Uterus (tissue), 4 donors: ENCODE data around the gene SIM2. TPM values are rescaled to one million over a fixed set of nuclear protein-coding genes. Genes with fewer than 3 reads are reported as not detected.

Source experiments
- DNase-seq, 2 donors: peaks; one replicate each; pipeline ENCODE4 v3.0.0-alpha.2; 2019 to 2020
- H3K27ac ChIP-seq, 2 donors: fragments of 200-600 bp; sonication (generic); 1 replicate in 1 of 2; 2 replicates in 1 of 2; pipeline ENCODE4 v1.5.1; 2016 to 2018
- H3K27me3 ChIP-seq, 2 donors: fragments of 200-600 bp; sonication (generic); one replicate each; pipeline ENCODE4 v1.5.1; 2018 to 2019; ENCODE audit warnings: control low read depth in 1 of 2
- H3K36me3 ChIP-seq, 2 donors: fragments of 200-600 bp; sonication (generic); one replicate each; pipeline ENCODE4 v1.5.1; 2019; ENCODE audit warnings: control low read depth in 1 of 2
- H3K4me1 ChIP-seq, 2 donors: fragments of 200-600 bp; sonication (generic); one replicate each; pipeline ENCODE4 v1.5.1; 2018 to 2019; ENCODE audit warnings: control low read depth in 1 of 2
- H3K4me3 ChIP-seq, 2 donors: fragments of 200-600 bp; sonication (generic); 1 replicate in 1 of 2; 2 replicates in 1 of 2; pipeline ENCODE4 v1.5.1; 2018 to 2019; ENCODE audit warnings: mild to moderate bottlenecking in 1 of 2
- H3K9me3 ChIP-seq, 2 donors: fragments of 200-600 bp; sonication (generic); one replicate each; pipeline ENCODE4 v1.5.1; 2019; ENCODE audit warnings: control low read depth in 1 of 2
- POLR2A ChIP-seq, 2 donors: fragments of 450-650 bp; IDR thresholded peaks; one replicate each; pipeline ENCODE4 v1.6.1; 2016; ENCODE audit warnings: antibody characterized with exemption in 2 of 2, mild to moderate bottlenecking in 1 of 2, moderate library complexity in 1 of 2
- intact Hi-C: fragments of 100-400 bp; cut with DNase I; formaldehyde crosslinking; loops from one replicate; pipeline ENCODE4 v1.15.1; 2023; ENCODE audit warnings: low total_unique reads
- total RNA-seq, 4 donors: library from RNA; depleted of rRNA in 3 of 4; stranded (reverse); fragments of >200 nt in 3 of 4; gene quantifications; one replicate each; pipeline versions ENCODE4 v1.1.0 to v1.2.4, GENCODE V29; 2014 to 2023
- TF ChIP-seq, protein P1 (sequence below), 4 experiments: fragments of 200-600 bp in 2 of 4; fragments of 450-650 bp in 2 of 4; sonication (generic) in 2 of 4; IDR thresholded peaks; one replicate each; pipeline ENCODE4 v1.5.1; 2016 to 2019; ENCODE audit warnings: antibody characterized with exemption in 4 of 4, mild to moderate bottlenecking in 2 of 4, moderate library complexity in 1 of 4
- donor health status: DM: yes; HTN: yes; CAD: no.

The SIM2 gene
- total RNA-seq, 4 donors from 2014 or later: 0.21 to 0.59 TPM; not detected in 2

DNA sequence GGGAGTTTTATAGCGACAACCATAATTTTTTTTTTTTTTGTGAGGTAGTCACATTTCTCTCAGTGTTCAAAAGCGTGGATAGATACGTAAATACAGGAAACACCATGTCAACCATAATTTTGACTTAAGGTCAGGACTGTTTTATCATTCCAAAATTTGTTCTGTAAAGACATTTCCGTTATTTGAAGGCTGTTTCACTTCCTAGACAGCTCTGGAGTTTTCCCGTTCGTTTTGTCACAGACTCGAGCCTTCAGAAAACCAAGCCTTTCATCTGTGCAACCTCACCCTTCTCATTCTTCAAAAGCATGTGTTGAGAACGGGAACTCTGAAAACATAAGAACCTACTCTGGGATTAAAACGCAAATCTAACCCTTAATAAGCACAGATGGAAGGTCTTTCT is 17.9 kb downstream of the SIM2 start:
- no peaks in the 10 kb centered on the region for H3K4me1 ChIP-seq
- no peaks in the 10 kb centered on the region for H3K9me3 ChIP-seq
- H3K4me3 ChIP-seq: no peak overlapping the region
- TF ChIP-seq, protein P1, sequence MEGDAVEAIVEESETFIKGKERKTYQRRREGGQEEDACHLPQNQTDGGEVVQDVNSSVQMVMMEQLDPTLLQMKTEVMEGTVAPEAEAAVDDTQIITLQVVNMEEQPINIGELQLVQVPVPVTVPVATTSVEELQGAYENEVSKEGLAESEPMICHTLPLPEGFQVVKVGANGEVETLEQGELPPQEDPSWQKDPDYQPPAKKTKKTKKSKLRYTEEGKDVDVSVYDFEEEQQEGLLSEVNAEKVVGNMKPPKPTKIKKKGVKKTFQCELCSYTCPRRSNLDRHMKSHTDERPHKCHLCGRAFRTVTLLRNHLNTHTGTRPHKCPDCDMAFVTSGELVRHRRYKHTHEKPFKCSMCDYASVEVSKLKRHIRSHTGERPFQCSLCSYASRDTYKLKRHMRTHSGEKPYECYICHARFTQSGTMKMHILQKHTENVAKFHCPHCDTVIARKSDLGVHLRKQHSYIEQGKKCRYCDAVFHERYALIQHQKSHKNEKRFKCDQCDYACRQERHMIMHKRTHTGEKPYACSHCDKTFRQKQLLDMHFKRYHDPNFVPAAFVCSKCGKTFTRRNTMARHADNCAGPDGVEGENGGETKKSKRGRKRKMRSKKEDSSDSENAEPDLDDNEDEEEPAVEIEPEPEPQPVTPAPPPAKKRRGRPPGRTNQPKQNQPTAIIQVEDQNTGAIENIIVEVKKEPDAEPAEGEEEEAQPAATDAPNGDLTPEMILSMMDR (IDR thresholded peaks at IDR 0.05): no peak
- TF ChIP-seq POLR2A (IDR thresholded peaks at IDR 0.05): no peak
- intact Hi-C loops: no loop called here
- no peaks in the 10 kb centered on the region for H3K36me3 ChIP-seq
- H3K27ac ChIP-seq: no peak overlapping the region
- H3K27me3 ChIP-seq: peaks cover 0 to 44% of the 10 kb centered on the region in 2 donors
- DNase-seq: no peak

DNA sequence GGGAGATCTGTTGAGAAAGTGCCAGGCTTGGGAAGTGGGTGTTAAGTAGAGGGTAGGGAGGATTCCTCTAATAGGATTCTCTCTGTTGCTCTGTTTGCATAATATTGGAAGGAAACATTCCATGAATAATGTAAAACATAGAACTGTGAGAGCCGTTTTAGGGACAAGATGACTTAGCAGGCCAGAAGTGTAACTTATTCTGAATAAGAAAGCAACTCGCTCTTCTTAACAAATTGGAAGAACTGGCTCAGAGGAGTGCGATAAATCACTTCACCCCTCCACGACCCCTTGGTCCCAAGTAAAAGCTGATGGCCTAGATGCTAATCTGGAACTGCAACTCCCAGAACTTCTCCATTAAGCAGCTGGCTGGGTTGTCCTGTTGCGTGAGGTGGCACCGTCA is 19.1 kb downstream of the SIM2 start:
- Histone ChIP-seq H3K36me3 (no peaks in the 10 kb centered on the region), H3K27me3 (peaks cover 0 to 33% of the 10 kb centered on the region in 2 donors), H3K9me3 (no peaks in the 10 kb centered on the region), H3K4me1 (no peaks in the 10 kb centered on the region), H3K27ac (no peak overlapping the region), H3K4me3 (no peak overlapping the region)
- no peak for DNase-seq
- intact Hi-C loops: no loop called here
- no peak for TF ChIP-seq POLR2A (IDR thresholded peaks at IDR 0.05)

DNA sequence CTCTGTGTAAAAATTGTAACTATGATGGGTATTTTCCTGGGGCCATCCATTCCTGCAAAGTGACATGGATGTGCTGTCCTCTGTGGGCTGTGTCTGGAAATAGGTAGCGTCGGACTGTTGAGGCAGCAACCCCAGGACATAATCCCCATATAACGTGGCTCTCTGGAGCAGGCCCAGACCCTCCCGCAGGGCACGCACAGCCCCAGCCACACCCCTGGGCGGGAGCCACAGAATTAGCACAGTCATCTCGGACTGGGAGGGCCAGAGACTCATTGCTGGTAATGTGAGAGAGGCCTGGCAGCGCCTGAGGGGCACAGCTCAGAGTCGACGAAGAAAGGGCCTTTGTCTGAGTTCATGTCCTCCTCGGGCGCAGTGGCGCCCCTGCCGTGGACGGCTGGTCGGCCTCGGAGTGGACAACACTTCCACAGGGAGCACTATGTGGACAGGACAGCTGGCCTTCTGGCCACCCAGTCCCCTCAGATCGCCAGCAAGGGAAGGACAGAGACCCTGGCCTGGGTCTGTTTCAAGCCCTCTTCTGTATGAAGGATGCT is 20.1 kb downstream of the SIM2 start:
- Histone ChIP-seq H3K36me3 (no peaks in the 10 kb centered on the region), H3K4me3 (no peak overlapping the region), H3K27ac (no peak overlapping the region), H3K27me3 (peaks cover 0 to 24% of the 10 kb centered on the region in 2 donors), H3K9me3 (no peaks in the 10 kb centered on the region), H3K4me1 (no peaks in the 10 kb centered on the region)
- TF ChIP-seq POLR2A (IDR thresholded peaks at IDR 0.05): no peak
- TF ChIP-seq, protein P1 (IDR thresholded peaks at IDR 0.05): no peak
- no peak for DNase-seq
- intact Hi-C loops: no loop called here

DNA sequence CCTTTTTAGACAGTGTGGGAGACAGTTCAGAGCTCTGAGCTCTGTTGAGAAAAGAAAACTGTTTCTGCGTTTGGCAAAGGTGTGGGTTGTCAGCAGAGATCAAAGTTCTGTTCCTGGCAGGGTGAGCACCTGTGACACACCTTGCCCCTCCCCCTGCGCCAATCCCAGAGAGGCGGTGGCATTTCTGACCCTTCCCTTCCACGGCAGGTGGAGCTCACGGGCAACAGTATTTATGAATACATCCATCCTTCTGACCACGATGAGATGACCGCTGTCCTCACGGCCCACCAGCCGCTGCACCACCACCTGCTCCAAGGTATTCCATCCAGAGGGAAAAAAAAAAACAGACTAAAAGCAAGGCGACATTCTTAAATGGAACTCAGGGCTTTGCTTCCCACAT is 20.7 kb downstream of the SIM2 start:
- no peak overlapping the region for H3K27ac ChIP-seq
- no peaks in the 10 kb centered on the region for H3K36me3 ChIP-seq
- H3K4me3 ChIP-seq: no peak overlapping the region
- no peak for TF ChIP-seq POLR2A (IDR thresholded peaks at IDR 0.05)
- TF ChIP-seq, protein P1 (IDR thresholded peaks at IDR 0.05): no peak
- H3K27me3 ChIP-seq: peaks cover 0 to 19% of the 10 kb centered on the region in 2 donors
- no peaks in the 10 kb centered on the region for H3K4me1 ChIP-seq
- DNase-seq: no peak
- no peaks in the 10 kb centered on the region for H3K9me3 ChIP-seq
- intact Hi-C loops: no loop called here

DNA sequence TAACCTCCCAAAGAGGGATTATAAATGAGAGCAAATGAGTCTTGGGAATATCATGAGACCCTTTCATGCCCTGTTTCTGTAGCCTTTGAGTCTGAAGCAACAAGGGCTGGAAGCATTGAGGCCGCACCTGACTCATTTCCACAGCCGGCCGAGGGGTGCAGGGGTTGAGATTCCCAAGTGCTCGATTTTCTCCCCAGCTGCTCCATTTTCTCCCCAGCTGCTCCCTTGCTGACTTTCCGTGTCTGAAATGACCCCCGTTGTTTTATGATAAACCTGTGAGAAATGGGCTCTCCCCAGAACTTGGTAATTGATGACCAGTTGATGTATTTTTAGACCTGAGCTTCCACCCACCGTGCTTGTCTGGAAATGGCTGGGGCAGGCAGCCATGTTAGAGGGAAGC is 22.9 kb downstream of the SIM2 start:
- H3K36me3 ChIP-seq: no peaks in the 10 kb centered on the region
- H3K4me1 ChIP-seq: no peaks in the 10 kb centered on the region
- no peak overlapping the region for H3K27ac ChIP-seq
- no peak for TF ChIP-seq POLR2A (IDR thresholded peaks at IDR 0.05)
- TF ChIP-seq, protein P1 (IDR thresholded peaks at IDR 0.05): no peak
- no peak for DNase-seq
- H3K27me3 ChIP-seq: no peaks in the 10 kb centered on the region
- intact Hi-C loops: no loop called here
- no peaks in the 10 kb centered on the region for H3K9me3 ChIP-seq
- H3K4me3 ChIP-seq: no peak overlapping the region
